Measurements from ENCODE around the gene ALKBH4.

ALKBH4 gene

GRCh38 chr7:102449136-102449535 is 15.5 kb downstream of the ALKBH4 start:
- FAIRE-seq (no peak), DNase-seq (ENCODE audit: insufficient read length, low spot score) (no peak)
- no peak for TF ChIP-seq TAF1 (IDR thresholded peaks at IDR 0.05; ENCODE audit: low read depth, low read length)
- no peak for TF ChIP-seq POLR2A (IDR thresholded peaks at IDR 0.05; ENCODE audit: low read depth, low read length)
- TF ChIP-seq SPI1 (IDR thresholded peaks at IDR 0.05; ENCODE audit: low read depth, low read length), result no peak
- no peak for TF ChIP-seq PAX5 (IDR thresholded peaks at IDR 0.05; ENCODE audit: insufficient read depth, low read length, severe bottlenecking)
- no peak for TF ChIP-seq POU2F2 (IDR thresholded peaks at IDR 0.05; ENCODE audit: low read depth, low read length)
- TF ChIP-seq POLR2AphosphoS5 (IDR thresholded peaks at IDR 0.05; ENCODE audit: low read depth, low read length), result no peak

- DNase-seq (ENCODE audit: insufficient read length, low spot score) (no peak), FAIRE-seq (no peak)
Measured at GRCh38 chr7:102447311-102447710, 17.4 kb downstream of the ALKBH4 start.

GRCh38 chr7:102446387-102447156 is 18.1 kb downstream of the ALKBH4 start:
- TF ChIP-seq POU2F2 (IDR thresholded peaks at IDR 0.05; ENCODE audit: low read depth, low read length) (no peak), PAX5 (IDR thresholded peaks at IDR 0.05; ENCODE audit: insufficient read depth, low read length, severe bottlenecking) (no peak), POLR2AphosphoS5 (IDR thresholded peaks at IDR 0.05; ENCODE audit: low read depth, low read length) (no peak), POLR2A (IDR thresholded peaks at IDR 0.05; ENCODE audit: low read depth, low read length) (no peak), SPI1 (IDR thresholded peaks at IDR 0.05; ENCODE audit: low read depth, low read length) (no peak), TAF1 (IDR thresholded peaks at IDR 0.05; ENCODE audit: low read depth, low read length) (no peak)
- DNase-seq (ENCODE audit: insufficient read length, low spot score), result no peak
- FAIRE-seq, result no peak

More at GRCh38 chr7:102447311-102447710, 17.4 kb downstream of the ALKBH4 start:
- TF ChIP-seq PAX5 (IDR thresholded peaks at IDR 0.05; ENCODE audit: insufficient read depth, low read length, severe bottlenecking) (no peak), SPI1 (IDR thresholded peaks at IDR 0.05; ENCODE audit: low read depth, low read length) (no peak), TAF1 (IDR thresholded peaks at IDR 0.05; ENCODE audit: low read depth, low read length) (no peak), POLR2AphosphoS5 (IDR thresholded peaks at IDR 0.05; ENCODE audit: low read depth, low read length) (no peak), POLR2A (IDR thresholded peaks at IDR 0.05; ENCODE audit: low read depth, low read length) (no peak; the same call in 1 of the 2 replicates), POU2F2 (IDR thresholded peaks at IDR 0.05; ENCODE audit: low read depth, low read length) (no peak)

- no peak for FAIRE-seq
- no peak for DNase-seq (ENCODE audit: insufficient read length, low spot score)
- TF ChIP-seq TAF1 (IDR thresholded peaks at IDR 0.05; ENCODE audit: low read depth, low read length) (no peak), SPI1 (IDR thresholded peaks at IDR 0.05; ENCODE audit: low read depth, low read length) (no peak), POU2F2 (IDR thresholded peaks at IDR 0.05; ENCODE audit: low read depth, low read length) (no peak), POLR2AphosphoS5 (IDR thresholded peaks at IDR 0.05; ENCODE audit: low read depth, low read length) (no peak), PAX5 (IDR thresholded peaks at IDR 0.05; ENCODE audit: insufficient read depth, low read length, severe bottlenecking) (no peak), POLR2A (IDR thresholded peaks at IDR 0.05; ENCODE audit: low read depth, low read length) (no peak)
Measured at GRCh38 chr7:102445674-102446071, 19.0 kb downstream of the ALKBH4 start.

- DNase-seq (ENCODE audit: insufficient read length, low spot score) (no peak), FAIRE-seq (peak; percentile 90)
- TF ChIP-seq POLR2AphosphoS5 (IDR thresholded peaks at IDR 0.05; ENCODE audit: low read depth, low read length) (0 out of 2 replicates have a peak, but pooled peaks have one; percentile 28), SPI1 (IDR thresholded peaks at IDR 0.05; ENCODE audit: low read depth, low read length) (no peak)
Measured at GRCh38 chr7:102444961-102445673, 19.5 kb downstream of the ALKBH4 start.

- DNase-seq (ENCODE audit: insufficient read length, low spot score) (no peak), FAIRE-seq (no peak)
- no peak for TF ChIP-seq POU2F2 (IDR thresholded peaks at IDR 0.05; ENCODE audit: low read depth, low read length)
- TF ChIP-seq SPI1 (IDR thresholded peaks at IDR 0.05; ENCODE audit: low read depth, low read length), result no peak
- TF ChIP-seq PAX5 (IDR thresholded peaks at IDR 0.05; ENCODE audit: insufficient read depth, low read length, severe bottlenecking), result no peak
- TF ChIP-seq POLR2A (IDR thresholded peaks at IDR 0.05; ENCODE audit: low read depth, low read length), result no peak
- TF ChIP-seq POLR2AphosphoS5 (IDR thresholded peaks at IDR 0.05; ENCODE audit: low read depth, low read length), result no peak
- TF ChIP-seq TAF1 (IDR thresholded peaks at IDR 0.05; ENCODE audit: low read depth, low read length), result no peak
Measured at GRCh38 chr7:102439963-102440795, 24.5 kb downstream of the ALKBH4 start.

GRCh38 chr7:102436118-102436517 is 28.5 kb downstream of the ALKBH4 start:
- TF ChIP-seq TAF1 (IDR thresholded peaks at IDR 0.05; ENCODE audit: low read depth, low read length) (no peak), POLR2A (IDR thresholded peaks at IDR 0.05; ENCODE audit: low read depth, low read length) (no peak), POU2F2 (IDR thresholded peaks at IDR 0.05; ENCODE audit: low read depth, low read length) (no peak), PAX5 (IDR thresholded peaks at IDR 0.05; ENCODE audit: insufficient read depth, low read length, severe bottlenecking) (no peak), POLR2AphosphoS5 (IDR thresholded peaks at IDR 0.05; ENCODE audit: low read depth, low read length) (no peak)
- FAIRE-seq (no peak), DNase-seq (ENCODE audit: insufficient read length, low spot score) (no peak)

- no peak for TF ChIP-seq SPI1 (IDR thresholded peaks at IDR 0.05; ENCODE audit: low read depth, low read length)
- FAIRE-seq, result peak; percentile 76
- no peak for DNase-seq (ENCODE audit: insufficient read length, low spot score)
Measured at GRCh38 chr7:102434039-102434486, 30.6 kb downstream of the ALKBH4 start.
